Cerebellar cortex (tissue), 1 donor: ENCODE measurements around the gene RALY.

Experiments used
- DNase-seq: peaks from one replicate; pipeline ENCODE4 v3.0.0-alpha.2; 2015; ENCODE audit warnings: low spot score

RALY gene

DNA sequence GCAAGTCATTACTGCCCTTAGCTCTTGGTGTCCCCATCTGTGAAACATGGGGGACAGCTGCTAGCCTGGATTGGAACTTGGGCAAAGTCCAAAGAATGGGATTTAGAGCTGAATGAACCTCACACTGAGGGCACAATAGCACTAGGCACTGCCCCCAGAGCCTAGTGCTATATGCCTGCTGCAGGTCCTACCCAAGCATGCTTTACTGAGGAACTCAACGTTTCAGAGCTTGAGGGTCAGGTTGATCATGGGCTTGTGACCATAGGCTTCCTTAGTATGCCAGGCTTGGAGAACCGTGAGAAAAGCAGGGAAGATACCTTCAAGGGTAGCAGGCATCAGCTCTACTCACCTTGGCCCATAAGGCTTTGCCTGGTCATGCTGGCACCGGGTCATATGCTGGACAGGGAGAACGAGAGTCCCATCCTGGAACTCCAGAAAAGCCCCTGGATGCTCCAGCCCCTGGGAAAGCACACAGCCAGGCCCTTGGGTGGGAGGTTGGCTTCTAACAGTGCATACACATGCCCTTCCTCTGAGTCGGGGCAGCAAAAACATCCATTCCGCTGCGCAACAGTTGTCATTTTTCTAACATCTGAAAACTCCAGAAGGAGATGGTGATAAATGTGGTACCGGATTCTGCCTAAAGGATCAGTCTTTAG, 88.6 kb downstream of the RALY start:
- DNase-seq, result no peak

DNA sequence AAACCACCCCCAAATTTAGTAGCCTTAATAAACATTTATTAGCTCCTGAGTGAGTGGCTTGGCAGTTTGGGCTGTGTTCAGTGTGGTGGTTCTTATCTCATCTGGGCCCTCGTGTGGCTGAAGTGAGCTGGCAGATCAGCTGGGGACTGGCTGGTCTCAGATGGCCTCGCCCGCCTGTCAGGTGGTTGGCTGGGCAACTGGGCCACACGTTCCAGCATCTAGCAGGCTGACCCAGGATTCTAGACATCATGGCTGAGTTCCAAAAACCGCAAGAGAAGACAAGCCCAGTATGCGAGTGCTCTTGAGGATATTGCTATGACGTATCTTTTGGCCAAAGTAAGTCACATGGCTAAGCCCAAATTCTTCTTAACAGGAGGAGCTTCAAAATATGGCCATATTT, 89.4 kb downstream of the RALY start:
- peak; percentile 68 for DNase-seq

DNA sequence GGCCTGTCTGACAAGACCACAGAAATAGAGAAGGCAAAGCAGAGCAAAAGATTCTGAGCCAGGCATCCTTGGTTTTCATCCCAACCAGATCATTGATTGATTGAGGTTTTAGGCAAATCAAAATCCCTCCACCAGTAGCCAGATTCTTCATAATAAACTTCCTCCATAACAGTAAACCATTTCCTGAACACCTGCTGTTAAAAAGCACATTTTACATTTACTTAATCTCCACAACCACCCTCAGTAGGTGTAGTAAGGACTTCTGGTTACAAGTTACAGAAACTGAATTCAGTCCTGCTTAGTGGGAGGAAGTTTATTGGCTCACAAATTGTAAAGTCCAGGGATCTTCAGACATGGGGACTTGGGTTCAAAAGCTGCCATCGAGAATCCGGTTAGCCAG, 90.1 kb downstream of the RALY start:
- DNase-seq, result no peak

DNA sequence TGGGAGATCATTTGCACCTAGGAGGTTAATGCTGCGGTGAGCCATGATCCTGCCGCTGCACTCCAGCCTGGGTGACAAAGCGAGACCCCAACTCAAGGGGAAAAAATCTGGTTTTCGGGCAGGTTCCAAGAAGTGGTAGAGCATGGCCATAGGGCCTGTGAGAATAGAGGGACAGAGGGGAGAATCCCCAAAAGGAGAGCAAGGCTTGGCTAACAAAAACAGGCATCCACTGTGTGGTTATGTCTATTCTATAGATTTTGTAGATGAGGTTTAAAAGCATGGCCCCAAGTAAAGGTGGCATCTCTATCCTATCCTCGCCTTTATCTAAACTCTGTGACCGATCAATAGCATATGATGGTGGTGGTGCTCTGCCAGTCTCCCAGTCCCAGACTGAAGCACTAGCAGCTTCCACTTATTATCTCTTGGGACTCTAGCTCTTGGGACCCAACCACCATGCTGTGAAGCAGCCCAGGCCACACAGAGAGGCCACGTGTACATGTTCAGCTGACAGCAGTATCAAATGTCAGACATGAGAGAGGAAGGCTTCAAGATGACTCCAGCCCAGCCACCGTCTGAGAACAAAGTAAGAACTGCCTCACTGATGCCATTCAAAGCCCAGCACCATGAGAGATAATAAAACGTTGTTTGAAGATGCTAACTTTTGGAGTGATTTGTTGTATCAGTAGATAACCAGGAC, 90.7 kb downstream of the RALY start:
- no peak for DNase-seq

DNA sequence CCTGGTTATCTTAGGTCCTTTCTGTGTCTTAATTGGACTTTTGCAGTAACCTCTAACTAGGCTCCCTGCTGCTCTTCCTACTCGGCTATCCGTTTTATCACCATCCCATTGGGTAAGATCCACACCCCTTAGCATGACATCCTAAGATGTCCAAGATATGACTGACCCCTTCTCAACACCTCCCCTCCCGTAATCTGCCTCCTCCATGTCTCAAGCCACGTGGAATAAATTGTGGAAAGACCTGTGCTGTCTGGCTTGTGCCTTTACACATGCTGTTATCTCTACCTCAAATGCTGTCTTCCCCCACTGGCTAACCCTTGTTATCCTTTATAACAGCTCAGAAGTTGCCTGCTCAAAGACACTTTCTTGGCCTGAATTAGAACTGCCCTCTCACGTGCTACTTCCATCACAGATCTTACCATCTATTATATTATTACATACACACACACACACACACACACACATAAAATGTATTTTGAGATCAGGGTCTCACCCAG, 91.9 kb downstream of the RALY start:
- no peak for DNase-seq

DNA sequence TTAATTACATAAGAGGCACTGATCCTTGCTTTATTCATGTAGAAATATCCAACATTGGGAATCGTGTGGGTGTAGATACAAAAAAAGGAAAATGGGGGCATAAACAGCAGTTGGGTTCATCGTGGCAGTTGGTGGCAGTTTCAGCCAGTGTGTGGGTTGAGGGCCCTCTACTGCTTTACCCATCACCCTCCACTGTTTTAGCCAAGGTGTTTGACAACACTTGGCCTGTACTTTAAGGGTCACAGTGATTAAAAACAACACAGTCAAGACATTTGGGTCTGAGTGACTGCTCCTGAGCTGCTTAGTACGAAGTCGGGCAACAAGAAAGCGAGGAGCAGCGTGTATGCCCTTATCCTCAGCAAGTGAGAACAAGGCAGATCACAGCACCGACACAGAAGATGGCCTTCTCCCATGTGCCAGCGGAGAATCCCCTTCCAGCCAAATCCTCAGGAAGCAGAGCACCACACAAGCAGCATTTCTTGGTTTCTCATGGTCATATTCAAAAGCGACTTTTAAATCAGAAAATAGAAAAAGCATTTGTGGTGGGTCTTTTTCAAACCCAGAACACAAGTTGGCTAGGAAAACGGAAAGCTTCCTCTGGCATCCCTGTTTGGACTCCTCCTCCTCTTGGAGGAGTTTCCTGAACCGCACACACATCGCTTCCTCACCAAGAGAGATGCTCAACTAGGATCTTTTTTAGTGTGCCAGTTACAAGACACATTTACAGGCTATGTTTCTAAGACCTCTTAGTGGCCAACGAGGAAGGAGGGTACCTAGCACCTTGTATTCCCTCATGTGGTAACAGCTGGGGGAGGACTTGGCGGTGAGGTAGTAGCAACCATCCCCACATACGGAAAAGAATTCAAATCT, 94.8 kb downstream of the RALY start:
- DNase-seq, result no peak

DNA sequence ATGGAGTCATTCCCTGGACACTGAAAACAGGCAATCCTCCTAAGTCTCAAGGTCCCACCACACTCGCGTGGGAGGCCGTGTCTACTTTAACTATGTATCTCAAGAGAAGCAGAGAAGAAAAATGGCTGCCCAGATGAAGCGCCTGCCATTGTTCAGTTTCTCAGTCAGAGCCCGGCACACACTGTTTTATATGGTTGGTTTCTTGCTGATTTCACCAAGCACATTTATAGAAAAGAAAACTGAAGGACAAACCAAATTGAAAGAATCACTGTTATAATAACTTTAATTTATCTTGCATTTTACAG, 95.4 kb downstream of the RALY start:
- DNase-seq, result no peak

DNA sequence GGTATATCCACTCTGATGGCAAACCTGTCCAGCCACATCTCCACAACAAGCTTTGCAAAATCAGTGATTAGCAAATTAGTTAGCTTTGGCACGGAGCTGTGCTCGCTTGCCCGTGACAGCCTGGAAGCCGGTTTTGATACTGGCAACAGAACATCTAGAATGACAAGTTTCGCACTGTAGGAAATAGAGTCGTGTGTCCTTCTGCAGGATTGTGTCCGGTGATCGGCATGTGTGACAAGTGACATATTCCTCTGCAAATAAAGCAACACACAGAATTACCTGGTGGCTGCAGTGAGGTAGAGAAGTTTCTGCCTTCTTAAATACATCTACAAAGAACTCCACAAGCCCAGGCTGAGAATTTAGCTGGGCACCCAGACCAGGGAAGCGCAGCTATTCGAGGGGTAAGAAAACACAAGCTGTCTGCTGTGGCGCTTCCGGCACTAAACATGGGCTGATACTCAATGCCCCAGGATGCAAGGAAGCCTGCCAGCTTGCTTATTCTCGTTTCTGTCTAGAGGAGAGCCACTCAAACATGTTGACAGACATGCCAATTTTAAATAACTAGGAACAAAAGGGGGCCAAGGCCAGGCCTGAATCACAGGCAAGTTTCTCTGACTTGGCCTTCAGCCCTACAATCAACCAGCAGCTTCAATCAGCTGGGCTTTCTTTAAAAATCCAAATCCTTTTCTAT, 96.1 kb downstream of the RALY start:
- peak; percentile 51 for DNase-seq

DNA sequence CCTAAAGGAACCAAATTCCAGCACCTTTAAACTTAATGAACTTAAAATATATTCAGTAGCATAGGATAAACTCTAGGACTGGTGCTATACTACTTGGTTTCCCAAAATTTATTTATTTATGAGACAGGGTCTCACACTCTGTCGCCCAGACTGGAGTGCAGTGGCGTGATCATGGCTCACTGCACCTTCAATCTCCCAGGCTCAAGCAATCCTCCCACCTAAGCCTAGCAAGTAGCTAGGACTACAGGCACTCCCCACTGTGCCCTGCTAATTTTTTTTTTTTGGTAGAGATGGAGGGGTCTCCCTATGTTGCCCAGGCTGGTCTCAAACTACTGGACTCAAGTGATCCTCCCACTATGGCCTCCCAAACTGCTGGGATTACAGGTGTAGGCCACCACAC, 96.9 kb downstream of the RALY start:
- no peak for DNase-seq

DNA sequence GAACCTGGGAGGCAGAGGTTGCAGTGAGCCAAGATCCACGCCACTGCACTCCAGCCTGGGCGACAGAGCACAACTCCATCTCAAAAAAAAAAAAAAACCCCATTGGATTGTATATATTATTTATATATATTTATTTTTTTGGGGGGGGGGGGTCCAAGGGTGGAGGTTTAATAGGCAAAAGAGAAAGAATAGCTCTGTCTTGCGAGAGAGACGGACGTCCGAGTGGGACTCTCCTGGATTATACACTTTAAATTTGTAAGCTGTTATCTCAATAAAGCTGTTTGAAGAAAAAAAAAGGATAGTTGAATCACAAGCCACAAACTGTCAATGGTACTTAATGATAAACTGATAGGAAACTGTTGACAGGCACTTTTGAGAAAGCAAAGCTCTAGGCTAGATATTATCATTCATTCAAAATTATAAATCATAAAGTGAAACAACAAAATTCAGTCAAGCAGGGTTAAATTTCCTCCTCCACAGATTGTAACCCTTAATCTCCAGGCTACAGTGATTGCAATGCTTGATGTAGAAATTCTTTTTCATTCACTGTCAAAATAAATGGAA, 98.0 kb downstream of the RALY start:
- no peak for DNase-seq

DNA sequence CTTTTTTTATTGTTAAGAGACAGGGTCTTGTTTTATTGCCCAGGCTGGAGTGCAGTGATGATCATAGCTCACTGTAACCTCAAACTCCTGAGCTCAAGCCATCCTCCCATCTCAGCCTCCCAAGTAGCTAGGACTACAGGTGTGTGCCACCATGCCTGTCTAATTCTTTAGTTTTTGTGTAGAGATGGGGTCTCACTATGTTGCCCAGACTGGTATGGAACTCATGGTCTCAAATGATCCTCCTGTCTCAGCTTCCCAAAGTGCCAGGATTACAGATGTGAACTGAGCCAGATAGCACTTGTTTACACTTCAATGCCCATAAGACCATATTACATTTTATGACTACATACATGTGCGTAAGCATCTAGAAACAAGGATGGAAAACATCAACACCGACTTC, 100.2 kb downstream of the RALY start:
- no peak for DNase-seq

DNA sequence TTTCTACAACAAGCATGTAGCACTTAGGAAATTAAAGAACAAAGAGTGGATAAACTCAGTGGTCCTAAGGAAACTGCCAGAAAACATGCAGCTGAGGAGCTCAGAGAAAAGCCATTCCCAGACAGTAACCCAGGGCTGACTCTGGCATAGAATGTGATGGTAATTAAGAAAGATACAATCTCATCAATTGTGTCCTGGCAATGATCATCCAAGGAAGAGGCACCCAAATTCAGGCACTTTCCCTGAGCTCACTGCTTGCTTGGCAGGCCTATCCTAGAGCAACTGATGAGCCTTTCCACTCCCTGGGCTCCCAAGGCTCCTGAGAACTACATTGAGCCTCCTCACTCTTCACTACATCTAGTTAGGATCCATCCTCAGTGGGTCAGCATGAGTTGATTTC, 102.1 kb downstream of the RALY start:
- DNase-seq, result no peak

DNA sequence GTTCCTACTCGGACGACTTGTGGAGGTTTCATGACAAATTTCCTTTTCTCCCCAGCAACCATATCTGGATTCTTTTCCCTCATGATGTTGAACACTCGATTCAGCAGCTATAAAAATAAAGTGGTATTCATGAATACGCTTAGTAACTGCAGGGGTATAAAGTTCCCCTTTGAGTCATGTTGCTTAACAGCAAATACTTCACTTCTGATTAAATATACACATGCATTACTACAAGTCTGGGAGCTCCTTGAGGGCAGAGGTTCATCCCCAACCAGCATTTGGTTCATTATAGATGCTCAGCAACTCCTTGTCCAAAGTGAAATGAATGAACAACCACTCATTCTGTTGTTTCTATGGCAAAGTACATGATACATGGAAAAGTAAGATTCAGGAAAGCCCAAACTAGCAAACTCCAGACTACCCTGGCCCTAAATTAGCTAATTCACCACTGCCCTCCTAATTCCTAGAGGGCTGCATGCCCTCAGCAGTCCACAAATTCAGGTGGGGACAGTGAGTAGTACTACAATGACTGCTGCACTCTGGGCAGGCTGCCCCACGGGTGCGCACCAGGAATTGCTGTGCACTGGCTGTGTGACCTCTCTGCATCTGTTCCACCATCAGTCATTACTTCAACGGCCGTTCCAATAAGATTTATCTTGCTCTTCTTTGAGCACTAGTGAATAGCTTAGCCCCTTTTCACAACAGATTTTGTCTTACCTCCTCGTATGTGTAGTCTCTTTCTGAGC, 103.2 kb downstream of the RALY start:
- DNase-seq, result no peak

DNA sequence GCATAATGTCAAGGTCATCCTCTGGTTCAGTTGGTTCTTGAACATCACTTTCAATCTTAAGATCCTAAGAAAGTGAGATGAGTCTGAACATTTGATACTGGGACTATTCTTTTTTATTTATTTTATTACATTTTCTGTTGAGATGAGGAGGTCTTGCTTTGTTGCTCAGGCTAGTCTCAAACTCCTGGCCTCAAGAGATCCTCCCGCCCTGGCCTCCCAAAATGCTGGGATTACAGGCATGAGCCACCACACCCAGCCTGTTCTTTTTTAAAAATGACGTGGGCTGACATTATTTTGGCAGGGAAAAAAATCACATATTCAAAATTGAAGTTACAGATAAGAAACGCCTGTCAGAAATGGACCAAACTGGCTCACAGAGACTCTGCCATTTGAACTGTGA, 104.9 kb downstream of the RALY start:
- DNase-seq, result no peak

DNA sequence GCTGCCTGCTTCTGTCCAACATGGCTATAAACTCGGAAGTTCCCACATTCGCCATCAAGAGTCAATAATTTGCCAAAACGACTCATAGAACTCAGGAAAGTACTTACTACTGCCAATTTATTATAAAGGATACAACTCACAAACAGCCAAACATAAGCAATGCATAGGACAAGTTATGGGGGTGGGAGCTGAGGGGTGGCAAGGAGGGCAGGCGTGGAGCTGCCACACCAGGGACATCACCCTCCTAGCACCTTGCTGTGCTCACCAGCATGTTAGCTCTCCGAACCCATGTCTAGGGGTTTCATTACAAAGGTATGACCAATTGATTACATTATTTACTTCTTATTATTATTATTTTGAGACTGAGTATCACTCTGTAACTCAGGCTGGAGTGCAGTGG, 106.0 kb downstream of the RALY start:
- DNase-seq, result no peak

DNA sequence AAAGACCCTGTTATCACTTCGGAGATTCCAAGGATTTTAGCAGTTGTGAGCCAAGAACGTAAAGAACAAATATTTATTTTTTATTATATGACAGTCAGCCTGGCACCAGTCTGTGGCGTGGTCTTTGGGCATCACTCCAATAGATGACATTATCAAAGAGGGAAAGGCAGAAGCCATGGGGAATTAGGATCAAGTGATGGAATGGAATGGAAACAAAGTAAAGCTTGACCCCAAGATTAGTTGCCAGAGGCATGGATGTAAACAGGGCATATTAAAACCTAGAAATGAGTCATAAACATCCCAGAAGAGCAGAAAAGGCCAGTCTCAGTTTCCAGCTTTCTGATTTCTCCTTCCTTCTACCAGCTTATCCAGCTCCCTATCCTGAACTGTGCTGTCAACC, 106.9 kb downstream of the RALY start:
- DNase-seq, result no peak

DNA sequence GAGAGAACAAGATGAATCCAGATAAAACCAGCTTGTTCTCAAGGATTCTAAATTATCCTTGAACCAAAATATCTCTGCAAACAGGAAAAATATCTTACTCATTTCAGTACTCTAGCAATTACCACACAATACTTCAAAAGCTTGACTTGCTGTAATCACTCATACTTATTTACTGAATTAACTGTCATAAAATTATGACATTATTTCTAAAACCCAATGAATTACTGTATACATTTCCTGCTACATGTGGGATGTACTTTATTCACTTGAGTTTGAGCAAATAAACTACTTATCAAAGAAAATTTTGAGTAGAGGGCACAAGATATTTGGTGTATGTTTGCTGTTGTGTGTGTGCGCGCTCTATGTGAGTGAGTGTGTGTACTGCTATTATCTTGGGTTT, 108.6 kb downstream of the RALY start:
- DNase-seq, result no peak

DNA sequence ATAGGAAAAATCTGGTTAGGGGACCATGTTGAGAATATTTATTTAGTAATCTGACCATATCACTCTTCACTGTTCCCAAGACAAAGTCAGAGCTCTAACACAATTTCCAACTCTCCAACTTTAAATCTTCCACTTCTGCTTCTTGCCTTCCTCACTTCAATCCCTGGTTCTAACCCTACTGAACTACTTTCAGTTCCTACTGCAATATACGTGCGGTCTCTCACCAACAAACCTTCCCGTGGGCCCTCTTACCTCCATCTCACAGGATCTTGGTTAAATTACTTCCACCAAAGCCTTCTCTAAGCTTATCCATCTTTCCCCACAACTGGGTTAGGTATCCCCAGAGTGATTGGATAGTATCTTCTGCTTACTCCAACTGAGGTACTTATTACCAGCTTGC, 110.3 kb downstream of the RALY start:
- DNase-seq, result no peak

DNA sequence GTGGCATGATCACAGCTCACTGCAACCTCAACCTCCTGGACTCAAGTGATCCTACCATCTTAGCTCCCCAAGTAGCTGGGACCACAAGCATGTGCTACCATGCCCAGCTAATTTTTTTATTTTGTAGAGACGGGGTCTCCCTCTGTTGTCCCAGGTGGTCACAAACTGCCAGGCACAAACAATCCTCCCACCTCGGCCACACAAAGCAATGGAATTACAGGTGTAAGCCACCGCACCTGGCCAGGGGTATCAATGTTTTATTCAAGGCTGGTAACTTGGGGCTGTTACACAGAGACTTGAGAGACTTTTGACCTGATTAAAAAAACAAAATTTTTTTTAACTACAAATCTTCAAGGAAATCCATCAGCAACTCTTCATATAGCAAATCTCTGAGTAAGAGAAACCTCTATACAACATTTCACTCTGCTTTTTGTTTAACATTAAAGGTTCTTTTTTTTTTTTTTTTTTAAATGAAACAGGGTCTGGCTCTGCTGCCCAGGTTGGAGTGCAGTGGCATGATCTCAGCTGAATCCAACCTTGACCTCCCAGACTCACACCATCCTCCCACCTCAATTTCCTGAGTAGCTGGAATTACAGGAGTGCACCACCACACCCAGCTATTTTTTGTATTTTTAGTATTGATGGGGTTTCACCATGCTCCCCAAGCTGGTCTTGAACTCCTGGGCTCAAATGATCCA, 112.4 kb downstream of the RALY start:
- DNase-seq, result no peak

DNA sequence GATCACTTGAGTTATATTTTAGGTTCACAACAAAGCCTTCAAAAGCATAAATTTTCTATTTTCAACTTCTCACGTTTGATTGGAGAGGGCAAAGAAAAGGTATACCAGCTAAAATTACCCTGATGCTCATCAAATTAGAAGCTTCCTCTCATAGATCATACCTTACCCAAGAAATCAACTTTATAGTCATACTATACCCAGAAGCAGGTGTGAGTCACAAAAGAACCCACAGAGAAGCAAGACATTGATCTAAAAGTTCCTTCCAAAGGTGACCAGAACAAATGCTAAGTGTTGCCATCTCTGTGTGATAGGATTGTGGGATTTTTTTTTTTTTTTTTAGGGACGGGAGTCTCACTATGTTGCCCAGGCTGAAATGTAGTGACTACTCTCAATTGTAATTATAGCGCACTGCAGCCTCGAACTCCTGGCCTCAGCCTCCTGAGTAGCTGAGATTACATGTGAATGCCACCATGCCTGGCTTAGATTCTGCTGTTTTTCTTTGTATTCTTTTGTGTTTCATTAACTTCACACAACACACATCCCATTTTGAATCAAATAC, 115.0 kb downstream of the RALY start:
- no peak for DNase-seq

DNA sequence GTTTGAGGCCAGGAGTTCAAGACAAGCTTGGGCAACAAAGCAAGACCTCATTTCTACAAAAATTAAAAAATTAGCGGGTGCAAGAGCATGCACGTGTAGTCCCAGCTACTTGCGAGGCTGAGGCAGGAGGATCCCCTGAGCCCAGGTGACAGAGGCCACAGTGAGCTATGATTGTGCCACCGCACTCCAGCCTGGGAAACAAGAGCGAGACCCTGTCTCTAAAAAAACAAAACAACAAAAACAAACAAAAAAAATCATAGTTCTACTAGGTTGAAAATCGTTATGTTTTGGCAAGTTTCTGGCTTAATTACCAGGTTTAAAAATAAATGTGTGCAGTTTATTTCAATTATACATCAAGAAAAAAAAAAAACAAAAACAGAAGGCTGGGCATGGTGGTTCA, 115.7 kb downstream of the RALY start:
- no peak for DNase-seq
